Measurements from ENCODE around the gene PKD1.
"Not testable (repeated sequence)": the region's sequence is repeated elsewhere in the genome, so short reads cannot be mapped to it uniquely, and the experiment has no call there.

DNA sequence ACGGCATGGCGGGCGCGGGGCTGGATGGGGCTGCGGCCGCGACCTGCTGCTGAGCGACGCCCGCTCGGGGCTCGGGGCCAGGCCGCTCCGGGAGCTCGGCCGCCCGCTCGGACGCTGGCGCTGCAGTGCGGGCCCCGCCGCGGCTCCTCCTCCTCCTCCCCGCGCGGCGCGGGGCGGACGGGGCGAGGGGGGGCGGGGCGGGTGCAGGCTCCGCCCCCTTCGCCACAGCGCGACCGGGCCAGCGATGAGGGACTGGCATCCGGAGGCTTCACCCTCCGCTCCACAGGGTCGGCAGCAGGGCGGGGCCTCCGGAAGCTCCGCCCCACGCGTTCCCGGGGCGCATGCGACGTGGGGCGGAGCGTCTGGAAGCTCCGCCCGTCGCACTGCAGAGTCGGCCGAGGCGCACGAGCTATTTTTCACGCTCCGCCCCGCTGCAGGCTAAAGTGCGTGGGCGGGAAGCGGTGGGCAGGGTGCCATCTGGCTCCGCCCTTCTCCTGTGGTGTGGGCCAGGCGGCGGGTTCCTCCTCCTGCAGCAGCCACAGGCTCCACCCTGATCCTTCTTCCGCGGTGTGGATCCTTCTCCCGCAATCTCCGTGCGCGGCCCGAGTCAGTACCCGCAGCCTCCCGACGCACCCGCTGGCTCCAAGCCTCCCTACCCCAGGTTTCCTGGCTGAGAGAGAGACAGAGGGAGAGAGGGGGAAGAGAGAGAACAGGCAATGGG, at the start of gene PKD1:
- TF ChIP-seq, protein P1, sequence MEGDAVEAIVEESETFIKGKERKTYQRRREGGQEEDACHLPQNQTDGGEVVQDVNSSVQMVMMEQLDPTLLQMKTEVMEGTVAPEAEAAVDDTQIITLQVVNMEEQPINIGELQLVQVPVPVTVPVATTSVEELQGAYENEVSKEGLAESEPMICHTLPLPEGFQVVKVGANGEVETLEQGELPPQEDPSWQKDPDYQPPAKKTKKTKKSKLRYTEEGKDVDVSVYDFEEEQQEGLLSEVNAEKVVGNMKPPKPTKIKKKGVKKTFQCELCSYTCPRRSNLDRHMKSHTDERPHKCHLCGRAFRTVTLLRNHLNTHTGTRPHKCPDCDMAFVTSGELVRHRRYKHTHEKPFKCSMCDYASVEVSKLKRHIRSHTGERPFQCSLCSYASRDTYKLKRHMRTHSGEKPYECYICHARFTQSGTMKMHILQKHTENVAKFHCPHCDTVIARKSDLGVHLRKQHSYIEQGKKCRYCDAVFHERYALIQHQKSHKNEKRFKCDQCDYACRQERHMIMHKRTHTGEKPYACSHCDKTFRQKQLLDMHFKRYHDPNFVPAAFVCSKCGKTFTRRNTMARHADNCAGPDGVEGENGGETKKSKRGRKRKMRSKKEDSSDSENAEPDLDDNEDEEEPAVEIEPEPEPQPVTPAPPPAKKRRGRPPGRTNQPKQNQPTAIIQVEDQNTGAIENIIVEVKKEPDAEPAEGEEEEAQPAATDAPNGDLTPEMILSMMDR (IDR thresholded peaks at IDR 0.05) = not testable (repeated sequence)
- TF ChIP-seq ATF6 (CRISPR knock-in tag; IDR thresholded peaks at IDR 0.05); RELA (CRISPR knock-in tag; IDR thresholded peaks at IDR 0.05; ENCODE audit: borderline replicate concordance); MYBL2 (CRISPR knock-in tag; IDR thresholded peaks at IDR 0.05); SMAD3 (CRISPR knock-in tag; IDR thresholded peaks at IDR 0.05; ENCODE audit: borderline replicate concordance): not testable (repeated sequence)
- TF ChIP-seq, protein P2, sequence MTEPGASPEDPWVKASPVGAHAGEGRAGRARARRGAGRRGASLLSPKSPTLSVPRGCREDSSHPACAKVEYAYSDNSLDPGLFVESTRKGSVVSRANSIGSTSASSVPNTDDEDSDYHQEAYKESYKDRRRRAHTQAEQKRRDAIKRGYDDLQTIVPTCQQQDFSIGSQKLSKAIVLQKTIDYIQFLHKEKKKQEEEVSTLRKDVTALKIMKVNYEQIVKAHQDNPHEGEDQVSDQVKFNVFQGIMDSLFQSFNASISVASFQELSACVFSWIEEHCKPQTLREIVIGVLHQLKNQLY (CRISPR knock-in tag; IDR thresholded peaks at IDR 0.05) = not testable (repeated sequence)
